ENCODE data around the gene ADAM21.
"Not testable (repeated sequence)": the region's sequence is repeated elsewhere in the genome, so short reads cannot be mapped to it uniquely, and the experiment has no call there.

ADAM21 gene

GRCh38 chr14:70477356-70478105 lies 25.6 kb downstream of the ADAM21 start:
- DNase-seq (ENCODE audit: low read depth), result not testable (repeated sequence)

GRCh38 chr14:70489579-70490200 lies 37.7 kb downstream of the ADAM21 start:
- DNase-seq (ENCODE audit: low read depth), result no peak

GRCh38 chr14:70498191-70498590 lies 46.2 kb downstream of the ADAM21 start:
- no peak for DNase-seq (ENCODE audit: low read depth)
